Heart left ventricle (tissue), 13 donors: ENCODE results near the gene PDE5A.

Experiments
- CTCF ChIP-seq, 12 donors: fragments of 200-600 bp; sonication (generic) in 4 of 12; IDR thresholded peaks; one replicate each; pipeline versions ENCODE4 v1.5.0 to v1.8.0; 2018 to 2022; ENCODE audit warnings: antibody characterized with exemption in 12 of 12, mild to moderate bottlenecking in 5 of 12
- POLR2A ChIP-seq, 2 donors: fragments of 450-650 bp; IDR thresholded peaks; one replicate each; pipeline ENCODE4 v1.6.1; 2017; ENCODE audit warnings: antibody characterized with exemption in 2 of 2, mild to moderate bottlenecking in 2 of 2, moderate library complexity in 2 of 2
- donor health status: ischemic (EF 13 %, LVEDD 7.1; RV severe dilation, severe dysfunction).
- donor health status: DM: no; HTN: yes; CAD: no.
- donor health status: DM: no; HTN: no; CAD: no.
- donor health status: ischemic (EF 25% LVEDD 6.9; RV normal size, moderate dysfunction).
- donor health status: ischemic (EF 25% LVEDD 5.7; RV mildly dilated, moderate dysfunction).
- donor health status: ischemic (EF 35%, LVEDD 5.7; RV mildly dilated, moderate dysfunction).
- donor health status: nonischemic (EF 11% LVEDD 7.7; RV severe dilation, severe dysfunction).
- donor health status: DM: yes; HTN: yes; CAD: no.
- donor health status: PGD.
- donor health status: ischemic (EF 29% LVEDD 5.4; RV normal size, mild dysfunction).
- donor health status: nonischemic (EF 23%, LVEDD 6.1; RV moderate dilation, normal function).

- TF ChIP-seq CTCF (IDR thresholded peaks at IDR 0.05) (no peak), POLR2A (IDR thresholded peaks at IDR 0.05) (no peak)
Measured at GRCh38 chr4:119672938-119673337, 44.3 kb upstream of the PDE5A start.
